DMS79 (cell line): Measurements from ENCODE around the gene ISL2.

Experiments
- DNase-seq: peaks from one replicate; lab custom pipeline; 2025; lab: John Stamatoyannopoulos, UW

ISL2 gene

DNA sequence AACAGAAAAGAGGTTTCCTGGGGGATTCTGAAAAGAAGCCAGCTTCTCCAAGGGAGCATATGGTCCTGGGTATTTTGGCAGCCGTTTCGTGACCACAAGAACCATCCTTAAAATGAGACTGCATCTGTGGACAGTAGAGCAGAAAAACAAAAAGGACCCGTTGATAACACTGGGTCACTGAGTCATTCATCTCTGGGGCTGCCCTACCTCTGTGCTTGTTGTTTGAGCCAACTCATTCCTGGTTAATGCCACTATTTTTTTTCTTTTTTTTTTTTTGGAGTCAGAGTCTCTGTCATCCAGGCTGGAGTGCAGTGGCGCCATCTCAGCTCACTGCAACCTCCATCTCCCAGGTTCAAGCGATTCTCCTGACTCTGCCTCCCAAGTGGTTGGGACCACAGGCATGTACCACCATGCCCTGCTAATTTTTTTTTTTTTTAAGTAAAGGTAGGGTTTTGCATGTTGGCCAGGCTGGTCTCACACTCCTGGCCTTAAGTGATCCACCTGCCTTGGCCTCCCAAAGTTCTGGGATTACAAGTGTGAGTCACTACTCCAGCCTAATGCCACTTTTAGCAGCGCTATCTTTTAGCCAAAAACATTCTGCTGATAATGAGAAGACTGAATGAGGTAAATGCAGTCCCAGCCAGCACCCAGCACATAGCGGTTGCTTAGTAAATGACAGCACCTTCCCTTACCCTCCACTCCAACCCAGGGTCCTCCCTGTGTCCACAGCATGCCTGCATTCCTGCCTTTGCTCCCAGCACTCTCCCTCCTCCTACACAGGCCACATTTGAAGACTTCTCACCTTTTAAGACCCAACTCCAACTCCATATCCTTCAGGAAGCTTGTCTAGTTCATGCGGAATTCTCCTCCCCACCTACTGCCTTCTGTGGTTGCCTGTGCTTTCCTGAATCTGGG, 9.1 kb upstream of the ISL2 start:
- DNase-seq, result no peak

DNA sequence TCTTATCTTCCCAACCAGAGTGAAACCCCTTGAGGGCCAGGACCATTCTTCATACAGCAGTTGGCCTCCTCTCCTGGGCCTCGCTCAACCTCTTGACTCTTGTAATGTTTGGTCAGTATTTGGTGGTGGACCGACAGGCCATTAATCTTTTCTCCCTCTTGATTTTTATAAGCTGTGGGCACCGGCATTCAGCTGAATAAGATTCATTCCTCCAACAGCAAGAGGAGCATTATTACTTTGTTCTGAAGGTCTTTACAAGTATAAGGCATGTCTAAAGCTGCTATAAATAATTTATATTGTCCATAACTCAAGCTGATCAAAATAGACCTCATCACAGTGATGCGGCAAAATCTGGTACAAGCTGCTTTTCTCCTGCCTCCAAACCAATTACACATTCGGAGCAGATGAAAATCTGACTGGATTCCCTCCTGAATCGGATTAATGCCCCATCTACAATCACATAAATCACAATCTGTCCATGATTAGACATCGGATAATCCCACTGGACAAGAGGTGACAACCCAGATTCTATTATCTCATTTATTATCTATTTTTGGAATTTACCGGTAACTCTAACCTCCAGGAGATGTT, 8.4 kb upstream of the ISL2 start:
- DNase-seq, result no peak

DNA sequence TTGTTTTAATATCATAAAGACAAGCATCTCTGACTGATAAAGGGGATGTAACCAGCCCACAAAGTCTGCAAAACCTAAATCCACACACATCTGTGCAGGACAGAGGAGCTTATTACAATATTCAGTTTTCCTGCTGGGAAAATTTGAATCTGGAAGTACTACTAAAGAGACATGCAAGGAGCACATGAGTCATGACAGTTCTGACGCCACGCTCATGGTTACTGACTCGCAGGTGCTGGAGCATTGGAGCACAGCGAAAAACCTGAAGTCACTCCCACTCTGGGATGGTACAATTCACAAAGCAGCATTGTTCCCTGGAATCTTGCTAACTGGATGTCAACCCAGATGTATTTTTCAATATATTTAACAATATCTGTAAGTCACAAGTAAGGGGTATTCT, 7.6 kb upstream of the ISL2 start:
- DNase-seq, result no peak

- no peak for DNase-seq
Measured at GRCh38 chr15:76330080-76330680, 6.4 kb upstream of the ISL2 start.

DNA sequence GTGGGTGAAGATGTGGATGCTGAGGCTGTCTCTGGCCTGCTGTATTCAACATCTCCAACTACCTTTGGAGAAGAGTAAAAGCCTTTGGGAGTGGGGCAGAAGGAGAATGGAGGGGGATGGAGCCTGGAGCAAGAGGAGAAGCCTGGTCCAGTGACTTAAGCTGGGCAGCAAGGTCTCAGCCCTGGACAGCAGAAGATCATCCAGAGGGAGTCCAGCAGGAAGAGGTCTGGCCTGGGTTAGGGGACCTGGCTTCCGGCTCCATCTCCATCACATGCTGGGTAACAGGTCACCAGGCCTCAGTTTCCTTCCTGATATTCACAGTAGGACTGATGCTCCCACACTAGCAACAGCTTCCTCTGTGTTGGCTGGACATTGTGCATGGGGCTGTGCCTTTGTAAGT, 3.8 kb upstream of the ISL2 start:
- DNase-seq, result no peak

DNA sequence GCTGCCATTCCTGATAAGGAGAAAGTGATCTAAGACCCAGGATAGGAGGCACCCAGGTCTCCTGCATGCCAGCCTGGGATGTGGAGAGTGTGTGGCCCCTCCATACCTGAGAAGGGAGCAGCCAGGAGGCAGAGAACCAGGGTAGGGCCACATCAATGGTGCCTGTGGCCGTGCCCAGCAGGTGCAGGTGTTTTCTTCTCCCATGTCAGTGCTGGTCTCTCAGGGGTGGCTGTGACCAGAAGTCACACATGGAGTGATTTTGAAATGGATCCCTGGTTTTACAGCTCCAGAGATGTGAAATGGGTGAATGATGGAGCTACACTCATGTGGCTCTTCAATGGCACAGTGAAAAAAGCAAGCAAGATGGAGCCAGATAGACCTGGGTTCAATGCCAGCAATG, 3.3 kb upstream of the ISL2 start:
- DNase-seq, result no peak

GRCh38 chr15:76333720-76334437, 2.7 kb upstream of the ISL2 start:
- no peak for DNase-seq

DNA sequence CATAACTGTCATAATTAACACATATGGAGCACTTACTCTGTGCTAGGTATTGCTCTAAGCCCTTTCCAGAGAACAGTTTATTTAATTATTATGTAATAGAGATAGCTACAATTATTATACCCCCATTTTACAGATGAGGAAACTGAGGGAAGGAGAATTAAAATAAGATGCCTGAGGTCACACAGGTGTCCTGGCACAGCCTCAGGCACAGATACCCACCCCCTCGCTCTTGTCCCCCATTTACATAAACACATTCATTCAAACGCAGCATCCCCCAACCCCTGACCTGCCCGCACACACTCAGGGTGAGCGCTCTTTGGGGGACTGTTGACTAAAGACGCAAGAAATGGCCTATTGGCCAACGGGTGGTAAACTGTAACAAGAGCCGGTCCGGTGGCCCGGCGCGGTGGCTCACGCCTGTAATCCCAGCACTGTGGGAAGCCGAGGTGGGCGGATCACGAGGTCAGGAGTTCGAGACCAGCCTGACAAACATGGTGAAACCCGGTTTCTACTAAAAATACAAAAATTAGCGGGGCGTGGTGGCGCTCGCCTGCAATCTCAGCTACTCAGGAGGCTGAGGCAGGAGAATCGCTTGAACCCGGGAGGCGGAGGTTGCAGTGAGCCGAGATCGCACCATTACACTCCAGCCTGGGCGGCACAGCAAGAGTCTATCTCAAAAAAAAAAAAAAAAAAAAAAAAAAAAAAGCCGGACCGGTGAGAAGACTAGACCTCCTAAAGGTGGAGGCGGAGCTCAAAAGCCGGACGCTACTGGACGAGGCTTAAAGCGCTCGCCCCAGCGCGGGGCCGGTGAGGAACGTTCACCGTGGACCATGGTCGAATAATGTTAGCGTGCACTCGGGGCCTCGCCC, 1.9 kb upstream of the ISL2 start:
- no peak for DNase-seq

GRCh38 chr15:76335307-76336253, 993 bp upstream of the ISL2 start:
- no peak for DNase-seq

GRCh38 chr15:76337059-76337695, 604 bp downstream of the ISL2 start:
- no peak for DNase-seq

- no peak for DNase-seq
Measured at GRCh38 chr15:76337696-76338485, 1.3 kb downstream of the ISL2 start.

- no peak for DNase-seq
Measured at GRCh38 chr15:76338486-76339304, 2.1 kb downstream of the ISL2 start.

DNA sequence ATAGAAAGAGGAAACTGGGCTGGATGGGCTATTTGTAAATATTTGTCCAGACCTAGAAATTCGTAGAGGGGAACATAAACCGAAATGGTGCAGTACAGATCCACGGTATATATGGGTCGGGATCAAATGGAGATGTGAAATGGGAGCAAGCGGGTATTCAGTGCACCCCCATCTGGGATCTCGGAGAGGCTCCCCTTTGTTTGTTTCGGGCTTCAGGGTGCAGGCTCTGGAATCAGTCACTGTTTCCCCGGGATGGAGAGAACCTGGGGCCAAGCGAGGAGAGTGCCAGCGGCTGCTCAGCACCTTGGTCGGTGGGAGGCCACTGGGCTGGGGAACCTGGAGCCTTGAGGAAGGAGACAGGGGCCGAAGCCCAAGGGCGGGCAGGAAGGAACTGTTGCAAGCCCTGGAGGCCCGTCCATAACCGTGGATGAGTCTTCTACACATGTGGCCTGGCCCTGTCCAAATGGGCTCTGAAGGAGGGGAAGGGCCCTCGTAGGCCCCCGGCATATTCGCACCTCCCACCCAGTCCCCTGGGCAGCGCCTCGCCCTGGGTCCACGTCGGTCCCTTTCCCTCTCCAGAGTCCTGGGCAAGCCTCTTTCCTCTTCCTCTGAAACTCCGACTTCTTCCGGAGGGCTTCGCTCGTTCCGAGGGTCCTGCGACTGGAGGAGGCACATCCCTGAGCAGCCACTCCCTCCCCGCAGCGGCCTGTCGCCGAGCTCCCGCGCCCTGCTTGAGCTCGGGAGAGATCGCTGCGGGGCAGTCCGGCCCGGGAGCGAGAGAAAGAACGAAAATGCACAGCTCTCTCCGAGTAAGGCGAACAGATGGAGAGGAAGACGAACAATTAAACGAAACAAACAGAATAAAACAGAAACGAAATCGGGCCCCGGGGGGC, 3.0 kb downstream of the ISL2 start:
- DNase-seq, result no peak

GRCh38 chr15:76340198-76340802, 3.7 kb downstream of the ISL2 start:
- DNase-seq, result no peak

- DNase-seq, result no peak
Measured at GRCh38 chr15:76340803-76341365, 4.3 kb downstream of the ISL2 start.

- no peak for DNase-seq
Measured at GRCh38 chr15:76341366-76342057, 4.9 kb downstream of the ISL2 start.
